Measurements from ENCODE around the gene NAALADL1.

The NAALADL1 gene

GRCh38 chr11:65103476-65103875 lies 45.1 kb upstream of the NAALADL1 start:
- no peaks in the 10 kb centered on the region for H3K27me3 ChIP-seq (ENCODE audit: low read depth, low read length)
- H4K20me1 ChIP-seq (ENCODE audit: insufficient read depth, low read length) = no peaks in the 10 kb centered on the region
- no peak overlapping the region for H2AFZ ChIP-seq (ENCODE audit: low read depth, low read length)
- no peaks in the 10 kb centered on the region for H3K9me3 ChIP-seq (ENCODE audit: insufficient read depth, low read length)
- no peak overlapping the region for H3K4me3 ChIP-seq (ENCODE audit: low read length)
- no peak overlapping the region for H3K27ac ChIP-seq (ENCODE audit: low read length)
- peaks cover 19% of the 10 kb centered on the region for H3K79me2 ChIP-seq (ENCODE audit: low read length)
- no peak overlapping the region for H3K4me2 ChIP-seq (ENCODE audit: low read length)
- no peaks in the 10 kb centered on the region for H3K4me1 ChIP-seq (ENCODE audit: low read length)
- peaks cover 12% of the 10 kb centered on the region for H3K36me3 ChIP-seq (replicated peaks; ENCODE audit: low read depth, low read length)
- H3K9ac ChIP-seq (ENCODE audit: low read length) = no peak overlapping the region
- TF ChIP-seq EZH2phosphoT487 (IDR thresholded peaks at IDR 0.05; ENCODE audit: low read depth) (no peak), CTCF (IDR thresholded peaks at IDR 0.05; ENCODE audit: low read depth, low read length) (no peak)

GRCh38 chr11:65102142-65103095 lies 44.1 kb upstream of the NAALADL1 start:
- Histone ChIP-seq H3K4me3 (ENCODE audit: low read length) (no peak overlapping the region), H3K79me2 (ENCODE audit: low read length) (peaks cover 29% of the 10 kb centered on the region), H3K36me3 (replicated peaks; ENCODE audit: low read depth, low read length) (peaks cover 13% of the 10 kb centered on the region), H3K9me3 (ENCODE audit: insufficient read depth, low read length) (no peaks in the 10 kb centered on the region), H3K4me2 (ENCODE audit: low read length) (no peak overlapping the region), H4K20me1 (ENCODE audit: insufficient read depth, low read length) (no peaks in the 10 kb centered on the region), H2AFZ (ENCODE audit: low read depth, low read length) (no peak overlapping the region), H3K27me3 (ENCODE audit: low read depth, low read length) (no peaks in the 10 kb centered on the region), H3K27ac (ENCODE audit: low read length) (no peak overlapping the region), H3K9ac (ENCODE audit: low read length) (no peak overlapping the region), H3K4me1 (ENCODE audit: low read length) (no peaks in the 10 kb centered on the region)
- no peak for TF ChIP-seq EZH2phosphoT487 (IDR thresholded peaks at IDR 0.05; ENCODE audit: low read depth)
- no peak for TF ChIP-seq CTCF (IDR thresholded peaks at IDR 0.05; ENCODE audit: low read depth, low read length)

- H3K4me2 ChIP-seq (ENCODE audit: low read length) = no peak overlapping the region
Observed at GRCh38 chr11:65100674-65101350, 42.5 kb upstream of the NAALADL1 start.

More at GRCh38 chr11:65100674-65101350, 42.5 kb upstream of the NAALADL1 start:
- H3K27ac ChIP-seq (ENCODE audit: low read length) = no peak overlapping the region
- no peaks in the 10 kb centered on the region for H3K27me3 ChIP-seq (ENCODE audit: low read depth, low read length)
- H2AFZ ChIP-seq (ENCODE audit: low read depth, low read length) = no peak overlapping the region
- H3K4me1 ChIP-seq (ENCODE audit: low read length) = peaks cover 7% of the 10 kb centered on the region
- peaks cover 40% of the 10 kb centered on the region for H3K79me2 ChIP-seq (ENCODE audit: low read length)
- no peaks in the 10 kb centered on the region for H3K9me3 ChIP-seq (ENCODE audit: insufficient read depth, low read length)
- H3K4me3 ChIP-seq (ENCODE audit: low read length) = no peak overlapping the region
- H4K20me1 ChIP-seq (ENCODE audit: insufficient read depth, low read length) = peaks cover 3% of the 10 kb centered on the region; the same call in 1 of the 2 replicates
- H3K9ac ChIP-seq (ENCODE audit: low read length) = no peak overlapping the region
- peaks cover 12% of the 10 kb centered on the region for H3K36me3 ChIP-seq (replicated peaks; ENCODE audit: low read depth, low read length)
- TF ChIP-seq EZH2phosphoT487 (IDR thresholded peaks at IDR 0.05; ENCODE audit: low read depth) (no peak), CTCF (IDR thresholded peaks at IDR 0.05; ENCODE audit: low read depth, low read length) (0 out of 2 replicates have a peak, but pooled peaks have one; percentile 10)

Data from OCI-LY3 (cell line).